Astrocyte of the cerebellum (primary cell): ENCODE results near the gene COL4A2.

Experiments used
- DNase-seq: peaks from one replicate; pipeline ENCODE4 v3.0.0-alpha.2; 2011; ENCODE audit warnings: low read depth
- H3K4me3 ChIP-seq: 2 replicates; pipeline ENCODE4 v1.5.1; 2011; ENCODE audit warnings: mild to moderate bottlenecking, low read depth, low read length, moderate library complexity
- CTCF ChIP-seq: IDR thresholded peaks from 2 replicates; pipeline ENCODE4 v1.5.1; 2012; ENCODE audit warnings: low read length, low read depth, moderate library complexity, mild to moderate bottlenecking; ENCODE audit errors: missing control alignments
- in situ Hi-C: cut with HindIII; loops from 2 replicates; pipeline ENCODE4 v1.10.0; 2017; ENCODE audit warnings: low sequenced_read_pairs

COL4A2 gene

GRCh38 chr13:110418944-110419343 is 111.9 kb downstream of the COL4A2 start:
- no peak for DNase-seq
- TF ChIP-seq CTCF = no peak
- H3K4me3 ChIP-seq = no peak overlapping the region
- in situ Hi-C loops = no loop called here

- no peak overlapping the region for H3K4me3 ChIP-seq
- in situ Hi-C loops = no loop called here
- DNase-seq = peak; percentile 76
- TF ChIP-seq CTCF = no peak
Measured at GRCh38 chr13:110419381-110419791, 112.3 kb downstream of the COL4A2 start.

GRCh38 chr13:110419946-110420345 is 112.9 kb downstream of the COL4A2 start:
- no peak overlapping the region for H3K4me3 ChIP-seq
- DNase-seq = no peak
- in situ Hi-C loops = no loop called here
- TF ChIP-seq CTCF = no peak

GRCh38 chr13:110420626-110421025 is 113.5 kb downstream of the COL4A2 start:
- in situ Hi-C loops = no loop called here
- no peak for TF ChIP-seq CTCF
- no peak for DNase-seq
- no peak overlapping the region for H3K4me3 ChIP-seq

GRCh38 chr13:110421061-110421460 is 114.0 kb downstream of the COL4A2 start:
- in situ Hi-C loops = no loop called here
- no peak for DNase-seq
- TF ChIP-seq CTCF = no peak
- H3K4me3 ChIP-seq = no peak overlapping the region

GRCh38 chr13:110421696-110422385 is 114.8 kb downstream of the COL4A2 start:
- H3K4me3 ChIP-seq = no peak overlapping the region
- in situ Hi-C loops = no loop called here
- DNase-seq = peak; percentile 96
- no peak for TF ChIP-seq CTCF
